Stimulated activated CD8-positive, alpha-beta memory T cell treated with anti-CD3 and anti-CD28 coated beads, Interleukin-4, amount 100 ng/mL, for 48 hours (primary cell): ENCODE measurements around the gene SH3RF1.

ENCODE experiments used
- DNase-seq: peaks from one replicate; pipeline ENCODE4 v3.0.0-alpha.2; 2020

The SH3RF1 gene

DNA sequence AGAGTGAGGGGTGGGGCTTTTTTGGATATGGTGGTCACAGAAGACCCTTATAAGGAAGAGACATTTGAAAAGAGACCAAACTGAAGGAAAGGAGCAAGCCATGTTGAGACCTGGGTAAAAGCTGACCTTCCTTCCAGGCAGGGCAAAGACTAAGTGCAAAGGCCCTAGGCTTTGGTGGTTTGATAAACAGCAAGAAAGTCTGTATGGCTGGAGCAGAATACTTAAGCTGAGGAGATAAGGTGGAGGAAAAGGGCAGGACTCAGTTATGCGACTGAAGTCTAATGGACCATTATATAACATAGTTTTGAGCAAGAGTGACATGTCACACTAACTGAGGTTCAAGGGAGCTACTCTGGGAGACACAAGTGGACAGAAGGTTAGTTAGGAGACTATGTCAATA, 20.0 kb downstream of the SH3RF1 start:
- no peak for DNase-seq

GRCh38 chr4:169249999-169250398, 20.8 kb downstream of the SH3RF1 start:
- no peak for DNase-seq

DNA sequence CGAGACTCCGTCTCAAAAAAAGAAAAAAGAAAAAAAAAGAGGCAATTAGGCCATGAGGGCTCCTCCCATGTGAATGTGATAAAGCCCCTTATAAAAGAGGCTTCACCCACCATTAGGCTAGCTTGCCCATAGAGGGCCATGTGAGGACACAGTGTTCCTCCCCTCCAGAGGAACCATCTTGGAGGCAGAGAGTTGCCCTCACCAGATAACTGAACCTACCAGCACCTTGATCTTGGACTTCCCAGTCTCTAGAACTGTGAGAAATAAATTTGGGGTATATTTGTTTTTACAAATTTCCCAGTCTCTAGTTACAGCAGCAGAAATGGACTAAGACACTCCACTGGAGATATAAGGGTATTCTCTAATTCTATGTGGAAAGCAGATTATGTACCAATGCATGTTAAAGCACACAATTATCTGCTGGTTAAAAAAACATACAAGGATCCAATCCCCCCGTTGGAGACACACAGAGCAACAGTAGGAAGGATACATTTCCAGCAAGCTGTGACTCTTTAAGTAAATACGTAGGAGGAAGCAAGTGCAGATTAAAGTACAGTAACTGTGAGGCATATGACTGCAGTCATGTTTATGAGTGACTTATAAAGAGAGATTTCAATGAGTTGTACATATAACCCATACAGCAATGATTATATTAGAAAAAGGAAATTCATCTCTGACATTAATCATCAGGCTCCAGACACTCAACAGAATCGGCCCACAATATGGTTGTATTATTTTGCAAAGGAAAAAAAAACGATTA, 21.4 kb downstream of the SH3RF1 start:
- no peak for DNase-seq

- DNase-seq: no peak
These were observed 22.1 kb downstream of the SH3RF1 start for GRCh38 chr4:169248645-169249044.

DNA sequence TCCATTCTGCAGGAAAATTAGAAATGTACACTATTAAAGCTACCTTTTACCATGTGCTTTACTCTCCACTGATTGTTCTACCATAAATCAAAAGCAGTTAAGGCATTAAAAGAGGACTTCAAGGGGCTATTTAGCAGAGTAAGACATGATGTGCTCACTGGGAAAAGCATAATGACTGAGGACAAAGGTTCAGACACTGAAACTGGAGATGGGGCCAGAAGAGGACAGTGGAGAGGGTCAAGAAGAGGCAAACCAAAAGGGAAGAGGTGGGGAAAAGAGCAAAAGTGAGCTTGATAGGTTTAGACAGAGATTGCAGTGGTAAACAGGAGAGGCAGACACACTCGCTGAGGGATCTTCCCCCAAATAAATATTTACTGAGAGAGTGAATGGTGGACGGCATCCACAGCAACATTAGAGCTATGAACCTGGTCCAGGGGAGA, 23.8 kb downstream of the SH3RF1 start:
- no peak for DNase-seq

- DNase-seq: no peak
These were observed 24.5 kb downstream of the SH3RF1 start for GRCh38 chr4:169246279-169246678.

- no peak for DNase-seq
These were observed 25.7 kb downstream of the SH3RF1 start for GRCh38 chr4:169245061-169245460.

DNA sequence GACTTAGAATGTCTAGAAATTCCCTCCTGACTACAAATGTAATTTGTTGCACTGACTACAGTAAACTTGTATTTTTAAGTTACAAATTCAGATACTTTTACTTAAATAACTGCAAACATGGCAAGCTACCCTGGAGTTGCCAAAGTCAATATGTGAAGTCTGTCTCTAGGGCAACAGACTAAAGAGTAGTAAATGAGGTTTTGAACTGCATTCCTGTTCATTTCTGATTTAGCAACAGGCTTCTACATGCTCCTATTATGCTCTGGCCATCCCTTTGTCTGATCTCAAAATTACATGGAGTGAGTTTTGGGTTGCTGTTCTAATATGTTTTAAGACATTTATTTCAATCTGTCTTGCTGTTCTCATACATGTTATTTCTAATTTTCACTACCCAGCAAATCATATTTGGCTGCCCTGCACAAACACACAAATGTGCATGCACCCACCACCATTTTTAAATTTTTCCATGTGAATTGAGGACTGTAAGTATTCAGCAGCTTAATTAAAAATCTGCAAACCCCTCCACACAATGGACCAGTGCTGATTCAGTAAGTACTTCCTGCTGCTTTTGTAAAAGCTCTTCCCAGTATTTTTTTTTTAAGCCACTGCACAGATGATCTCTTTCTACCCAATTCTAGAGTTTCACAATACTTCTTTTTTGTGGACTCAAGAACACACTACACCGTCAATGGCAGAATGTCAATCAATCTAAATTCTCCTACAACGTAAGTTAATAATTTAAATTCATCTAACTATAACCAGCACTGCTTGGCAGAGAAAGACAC, 26.7 kb downstream of the SH3RF1 start:
- DNase-seq: no peak

DNA sequence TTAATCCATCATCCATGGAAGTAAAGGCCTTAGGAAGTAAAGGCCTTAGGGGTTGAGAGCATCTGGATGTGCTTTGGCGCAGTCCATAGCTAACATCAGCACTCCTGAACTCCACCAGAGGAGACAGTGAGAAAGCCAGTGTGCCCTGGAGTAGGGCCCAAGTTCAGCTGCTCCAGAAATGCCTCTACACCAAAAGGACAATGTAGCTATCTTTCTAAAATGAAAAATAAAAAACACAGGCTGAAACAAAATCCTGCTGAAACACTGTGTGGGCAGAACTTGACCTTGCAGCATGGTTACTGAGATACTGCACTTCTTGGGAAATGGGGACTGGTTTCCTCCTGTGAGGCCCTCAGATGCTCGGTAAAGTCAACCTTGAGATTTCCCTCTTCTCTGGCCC, 29.3 kb downstream of the SH3RF1 start:
- DNase-seq: no peak

DNA sequence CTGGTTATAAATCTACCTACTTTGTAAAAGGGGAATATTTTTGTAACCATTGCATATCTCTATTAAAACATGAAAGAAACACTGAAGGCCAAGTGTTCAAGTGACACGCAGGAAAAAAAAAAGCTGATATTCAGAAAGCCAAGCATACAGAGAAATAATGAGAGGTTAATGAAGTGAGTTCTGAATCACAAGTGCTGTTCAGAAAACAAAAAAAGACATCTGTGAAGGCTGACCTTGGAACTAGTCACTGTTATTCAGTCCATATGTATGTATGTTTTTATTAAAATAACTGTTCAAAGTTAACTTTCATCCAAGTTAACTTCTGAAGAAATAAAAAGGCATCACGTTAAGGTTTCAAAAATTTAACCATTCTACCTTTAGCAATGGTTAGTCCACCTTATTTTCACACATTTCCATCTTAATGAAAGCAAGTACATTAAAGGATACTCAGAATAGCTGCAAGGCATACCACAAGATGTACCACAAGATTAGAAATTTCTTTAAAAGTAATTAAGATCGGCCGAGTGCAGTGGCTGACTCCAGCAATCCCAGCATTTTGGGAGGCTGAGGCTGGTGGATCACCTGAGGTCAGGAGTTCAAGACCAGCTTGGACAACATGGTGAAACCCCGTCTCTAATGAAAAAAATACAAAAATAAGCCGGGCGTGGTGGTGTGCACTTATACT, 31.4 kb downstream of the SH3RF1 start:
- no peak for DNase-seq

DNA sequence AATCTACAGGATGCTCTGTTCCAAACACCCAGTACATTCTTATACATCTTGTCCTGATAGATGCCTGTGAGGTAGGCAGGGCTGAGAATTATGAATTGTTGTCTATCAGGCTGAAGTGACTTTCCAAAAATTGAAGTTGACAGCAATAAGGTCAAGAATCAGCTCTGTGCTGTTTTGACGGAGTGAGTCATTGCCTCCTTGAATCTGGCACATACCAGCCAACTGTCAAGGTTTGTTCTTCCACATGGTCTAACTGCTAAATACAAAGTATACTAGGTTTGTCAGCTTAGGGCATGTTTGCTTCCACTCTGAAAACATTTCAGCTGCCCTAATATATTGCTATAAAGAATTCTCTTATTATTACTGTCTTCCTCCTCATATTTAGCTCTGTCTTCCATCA, 32.3 kb downstream of the SH3RF1 start:
- DNase-seq: no peak

DNA sequence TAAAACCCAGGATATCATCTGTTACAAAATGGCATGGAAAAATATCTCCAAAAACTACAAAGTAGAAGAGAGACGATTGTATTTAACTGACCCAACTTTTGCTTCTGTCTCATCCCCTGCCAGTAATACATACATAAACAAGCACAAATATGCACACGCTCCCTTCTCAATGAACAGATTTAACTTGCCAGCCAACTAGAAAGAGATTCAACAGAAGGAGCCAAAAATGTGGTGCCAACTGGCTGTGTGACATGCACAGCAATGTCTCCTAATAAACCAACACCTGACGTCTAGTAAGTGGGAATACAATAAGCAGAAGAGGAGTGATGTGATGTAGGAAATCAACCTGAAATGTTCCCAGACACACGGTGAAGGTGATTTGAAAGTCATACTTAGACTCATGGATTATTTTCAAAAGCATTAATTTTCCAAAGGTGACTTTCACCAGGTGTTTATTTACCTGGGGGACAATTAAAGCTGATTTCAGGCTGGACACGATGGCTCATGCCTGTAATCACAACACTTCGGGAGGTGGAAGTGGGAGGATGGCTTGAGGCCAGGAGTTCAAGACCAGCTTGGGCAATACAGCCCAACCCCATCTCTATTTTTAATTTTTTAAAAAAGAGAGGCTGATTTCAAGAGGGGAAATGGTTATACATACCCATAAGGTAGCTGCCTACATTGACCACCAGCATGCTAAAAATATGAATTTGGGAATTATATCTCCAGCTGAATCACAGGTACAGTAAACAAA, 33.7 kb downstream of the SH3RF1 start:
- DNase-seq: no peak

DNA sequence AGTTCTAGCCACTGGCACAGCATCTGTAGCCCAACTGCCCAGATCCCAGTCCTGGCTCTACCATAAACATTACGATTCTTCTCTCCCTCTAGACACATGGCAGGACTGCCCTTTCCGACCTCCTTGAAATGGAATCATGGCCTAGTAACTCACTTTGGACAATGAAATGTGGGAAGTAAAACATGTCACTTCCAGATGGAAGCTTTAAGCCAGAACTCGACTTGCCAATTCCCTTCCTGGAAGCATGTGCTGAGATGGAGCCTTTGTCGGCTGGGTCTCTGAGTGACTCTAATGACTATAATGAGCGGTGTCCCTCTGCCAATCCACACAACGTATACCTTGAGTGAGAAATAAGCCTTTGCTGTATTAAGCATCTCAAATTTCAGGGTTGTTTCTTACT, 34.7 kb downstream of the SH3RF1 start:
- DNase-seq: no peak

DNA sequence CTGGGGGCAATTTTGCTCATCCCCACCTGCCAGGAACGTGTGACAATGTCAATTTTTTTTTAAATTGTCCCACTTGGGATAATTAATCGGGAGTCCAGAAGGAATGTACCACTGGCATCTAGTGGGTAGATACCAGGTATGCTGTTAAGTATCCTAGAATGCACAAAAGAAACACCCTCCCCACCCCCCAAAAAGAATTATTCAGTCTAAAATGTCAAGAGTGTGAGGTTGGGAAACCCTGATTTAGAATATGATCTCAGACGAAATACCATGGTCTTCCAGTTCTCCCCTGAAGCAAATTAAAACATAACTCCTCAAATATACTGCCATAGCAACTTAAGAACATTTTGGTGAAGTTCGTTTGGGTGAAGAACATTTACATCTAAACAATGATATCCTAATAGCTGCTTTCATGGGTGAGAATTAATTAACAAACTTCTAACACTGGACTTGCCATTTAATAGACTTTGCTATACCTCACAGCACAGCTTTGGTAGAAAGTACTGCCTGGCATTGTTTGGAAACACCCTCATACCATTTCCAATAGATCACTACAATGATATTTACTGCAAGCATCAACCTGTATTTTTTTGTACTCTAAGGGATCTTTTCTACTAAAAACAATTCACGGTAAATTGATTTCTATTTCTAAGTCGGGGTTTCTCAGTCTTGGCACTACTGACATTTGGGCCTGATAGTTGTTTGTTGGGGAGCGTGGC, 36.5 kb downstream of the SH3RF1 start:
- no peak for DNase-seq

GRCh38 chr4:169233691-169234090, 37.1 kb downstream of the SH3RF1 start:
- DNase-seq: no peak

- no peak for DNase-seq
These were observed 39.0 kb downstream of the SH3RF1 start for GRCh38 chr4:169231647-169232262.

DNA sequence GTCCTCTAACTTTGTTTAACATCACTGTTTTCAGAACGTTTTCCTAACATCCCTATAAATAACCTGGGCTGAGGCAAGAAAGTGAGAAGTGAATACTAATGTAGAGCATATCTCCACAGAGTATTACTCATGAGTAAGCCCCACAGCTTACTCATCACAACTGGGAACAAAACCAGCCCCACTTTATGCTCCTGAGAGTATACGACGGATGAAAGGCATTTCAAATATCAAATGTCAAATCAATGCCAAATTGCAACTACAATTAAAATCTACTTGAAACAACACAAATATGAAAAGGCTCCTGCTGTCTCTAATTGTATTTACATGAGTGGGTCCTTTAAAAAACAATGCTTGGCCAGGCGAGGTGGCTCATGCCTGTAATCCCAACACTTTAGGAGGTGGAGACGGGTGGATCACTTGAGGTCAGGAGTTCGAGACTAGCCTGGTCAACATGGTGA, 41.2 kb downstream of the SH3RF1 start:
- no peak for DNase-seq

GRCh38 chr4:169228076-169228475, 42.7 kb downstream of the SH3RF1 start:
- DNase-seq: no peak

DNA sequence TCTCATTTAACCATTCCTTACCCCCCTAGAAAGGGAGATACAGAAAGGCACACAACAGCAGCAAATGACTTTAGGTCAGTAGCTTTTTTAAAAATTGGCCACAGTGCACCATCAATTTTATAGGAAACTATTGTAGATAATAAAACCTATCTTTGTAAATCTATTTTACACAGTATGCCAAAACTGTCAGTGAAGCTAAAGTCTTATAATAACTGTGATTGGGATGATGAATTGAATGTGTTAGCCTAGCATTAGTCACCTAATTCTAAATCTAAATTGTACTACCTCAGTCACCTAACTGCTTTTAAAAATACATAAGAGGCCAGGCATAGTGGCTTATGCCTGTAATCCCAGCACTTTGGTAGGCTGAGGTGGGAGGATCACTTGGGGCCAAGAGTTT, 44.2 kb downstream of the SH3RF1 start:
- no peak for DNase-seq

- DNase-seq: no peak
These were observed 44.9 kb downstream of the SH3RF1 start for GRCh38 chr4:169225812-169226211.

DNA sequence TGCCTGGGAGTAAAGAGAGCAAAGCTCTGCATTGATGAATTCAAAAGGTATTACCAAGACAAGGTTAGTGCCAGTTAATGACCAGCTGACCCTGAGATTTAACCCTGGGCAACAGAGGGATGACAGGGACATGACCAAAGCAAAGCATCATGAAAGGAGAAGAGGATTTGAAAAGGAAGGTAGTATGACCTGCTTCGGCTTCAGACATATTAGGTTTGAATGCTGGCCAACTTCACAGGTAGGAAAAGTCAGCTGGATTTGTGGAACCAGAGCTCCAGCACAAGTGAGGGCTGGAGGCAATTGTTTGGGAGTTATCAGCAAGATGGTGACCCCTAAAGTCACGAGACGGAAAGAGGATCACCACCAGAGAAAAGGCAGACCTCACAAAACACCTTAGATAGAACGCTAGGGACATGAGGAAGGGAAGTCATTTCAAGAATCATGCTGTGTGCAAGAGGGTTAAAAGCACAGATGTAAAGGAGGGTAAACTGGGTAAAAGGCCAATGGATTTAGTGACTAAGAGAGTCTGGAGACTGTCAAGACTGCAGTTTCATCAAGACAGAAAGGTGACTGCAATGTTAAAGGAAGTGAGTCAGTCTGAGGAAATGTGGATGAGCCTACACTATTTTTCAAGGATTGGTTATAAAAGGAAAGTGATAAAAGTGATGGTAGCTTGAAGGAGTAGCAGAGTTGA, 45.6 kb downstream of the SH3RF1 start:
- no peak for DNase-seq
